Activated B cell treated with CpG ODN at 0.5 μM for 24 hours (primary cell): ENCODE results near the gene PRKN. TPM values are rescaled to one million over a fixed set of nuclear protein-coding genes. Genes with fewer than 3 reads are reported as not detected.

Source experiments
- ATAC-seq: fragments of 200-7000 bp; cut with Tn5 transposase; one replicate; pipeline ENCODE4 v1.10.0; 2021; ENCODE audit warnings: low read depth, mild to moderate bottlenecking, moderate library complexity
- CTCF ChIA-PET: fragments of 350-600 bp; sonication (Branson Sonifier 250); formaldehyde crosslinking; loops from one replicate; lab custom pipeline; 2021; ENCODE audit warnings: antibody characterized with exemption; lab: Charles Lee
- POLR2A ChIA-PET: fragments of 350-600 bp; sonication (Branson Sonifier 250); formaldehyde crosslinking; loops from one replicate; lab custom pipeline; 2021; ENCODE audit warnings: antibody characterized with exemption; lab: Charles Lee
- DNase-seq: peaks from one replicate; pipeline ENCODE4 v3.0.0; 2022
- H3K27ac Mint-ChIP-seq: one replicate; pipeline ENCODE4 v1.8.0; 2020; ENCODE audit warnings: mixed read lengths
- H3K27me3 Mint-ChIP-seq: one replicate; pipeline ENCODE4 v1.8.0; 2021; ENCODE audit warnings: mixed read lengths
- H3K36me3 Mint-ChIP-seq: one replicate; pipeline ENCODE4 v1.8.0; 2021; ENCODE audit warnings: low read depth, mixed read lengths
- H3K4me1 Mint-ChIP-seq: one replicate; pipeline ENCODE4 v1.8.0; 2021; ENCODE audit warnings: mixed read lengths
- H3K4me3 Mint-ChIP-seq: one replicate; pipeline ENCODE4 v1.8.0; 2020; ENCODE audit warnings: mild to moderate bottlenecking, mixed read lengths
- H3K9me3 Mint-ChIP-seq: one replicate; pipeline ENCODE4 v1.8.0; 2020; ENCODE audit warnings: mixed read lengths
- CTCF ChIP-seq: fragments of 200-600 bp; IDR thresholded peaks from one replicate; pipeline ENCODE4 v1.8.0; 2022; ENCODE audit warnings: antibody characterized with exemption, mild to moderate bottlenecking
- intact Hi-C: fragments of 100-400 bp; cut with micrococcal nuclease; formaldehyde crosslinking; loops from one replicate; pipeline ENCODE4 v1.15.1; 2024
- total RNA-seq: library from RNA; stranded (reverse); gene quantifications from 2 replicates; pipeline ENCODE4 v1.2.3, GENCODE V29; 2022

The PRKN gene
- total RNA-seq, 1 donor from 2014 or later: 2.3 TPM

- CTCF ChIA-PET: no interaction called here
- Mint-ChIP-seq H3K36me3 (no peaks in the 10 kb centered on the region), H3K9me3 (no peaks in the 10 kb centered on the region), H3K4me1 (no peaks in the 10 kb centered on the region), H3K4me3 (no peak overlapping the region), H3K27ac (no peak overlapping the region), H3K27me3 (no peaks in the 10 kb centered on the region)
- no peak for TF ChIP-seq CTCF
- no peak for DNase-seq
- no peak for ATAC-seq
- POLR2A ChIA-PET: no interaction called here
- intact Hi-C loops: no loop called here
These were observed 1182.6 kb downstream of the PRKN start for GRCh38 chr6:161544801-161545480.

DNA sequence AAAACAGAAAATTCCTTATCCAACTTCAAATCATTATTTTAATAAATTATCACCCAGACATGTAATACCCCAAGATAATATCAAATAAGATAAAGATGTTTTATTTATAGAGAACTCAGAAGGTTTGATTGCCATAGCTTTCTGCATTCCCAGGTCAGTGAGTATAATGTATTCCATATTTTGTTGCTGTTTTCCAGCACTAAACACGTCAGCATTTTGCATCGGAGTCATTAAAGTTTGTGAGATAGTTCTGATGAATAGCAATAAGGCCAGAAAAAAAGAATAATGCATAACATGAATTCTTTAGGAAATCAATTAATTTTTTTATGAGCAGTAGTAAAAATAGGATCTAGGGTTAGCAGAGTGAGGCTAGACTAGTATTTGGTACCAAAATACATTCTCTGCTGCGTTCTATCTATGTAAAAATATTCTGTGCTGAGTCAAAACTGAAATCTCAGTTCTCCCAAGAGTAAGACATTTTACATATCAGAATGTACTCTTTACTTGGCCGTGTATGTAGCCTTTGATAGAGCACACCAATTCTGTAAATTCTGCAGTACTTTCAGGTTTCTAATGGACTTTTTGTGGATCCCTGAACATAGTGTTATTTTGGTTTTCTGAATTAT, 1183.8 kb downstream of the PRKN start:
- no peaks in the 10 kb centered on the region for H3K4me1 Mint-ChIP-seq
- ChIA-PET POLR2A (no interaction called here), CTCF (no interaction called here)
- DNase-seq: no peak
- no peaks in the 10 kb centered on the region for H3K27me3 Mint-ChIP-seq
- intact Hi-C loops: no loop called here
- no peaks in the 10 kb centered on the region for H3K36me3 Mint-ChIP-seq
- no peak for ATAC-seq
- H3K27ac Mint-ChIP-seq: no peak overlapping the region
- no peak for TF ChIP-seq CTCF
- no peak overlapping the region for H3K4me3 Mint-ChIP-seq
- H3K9me3 Mint-ChIP-seq: no peaks in the 10 kb centered on the region

- ATAC-seq: no peak
- CTCF ChIA-PET: no interaction called here
- intact Hi-C loops: no loop called here
- POLR2A ChIA-PET: no interaction called here
- Mint-ChIP-seq H3K36me3 (no peaks in the 10 kb centered on the region), H3K4me3 (no peak overlapping the region), H3K4me1 (no peaks in the 10 kb centered on the region), H3K9me3 (no peaks in the 10 kb centered on the region), H3K27me3 (no peaks in the 10 kb centered on the region), H3K27ac (no peak overlapping the region)
- TF ChIP-seq CTCF: no peak
- DNase-seq: no peak
These were observed 1185.1 kb downstream of the PRKN start for GRCh38 chr6:161542346-161542980.

DNA sequence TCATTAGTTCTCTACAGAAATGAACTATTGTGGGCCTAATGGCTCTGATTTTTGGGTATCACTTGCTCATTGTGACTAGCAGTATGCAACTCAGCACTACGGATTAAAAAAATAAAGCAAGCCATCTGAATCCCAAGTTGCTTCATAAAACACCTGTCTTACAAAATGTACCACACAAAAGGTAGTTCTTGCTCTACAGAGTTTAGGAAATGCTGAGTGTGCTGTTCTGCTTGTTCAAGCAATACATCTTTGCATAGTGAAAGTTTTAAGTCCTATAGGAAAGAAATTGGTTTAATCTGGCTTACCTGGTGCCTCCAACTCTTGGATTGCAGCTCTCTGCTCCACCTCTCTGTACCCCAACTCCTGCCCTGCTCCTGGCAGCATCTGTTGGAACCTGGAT, 1187.0 kb downstream of the PRKN start:
- DNase-seq (no peak), ATAC-seq (no peak)
- no peak overlapping the region for H3K27ac Mint-ChIP-seq
- no peaks in the 10 kb centered on the region for H3K36me3 Mint-ChIP-seq
- intact Hi-C loops: no loop called here
- ChIA-PET CTCF (no interaction called here), POLR2A (no interaction called here)
- no peak for TF ChIP-seq CTCF
- H3K4me1 Mint-ChIP-seq: no peaks in the 10 kb centered on the region
- H3K9me3 Mint-ChIP-seq: no peaks in the 10 kb centered on the region
- no peak overlapping the region for H3K4me3 Mint-ChIP-seq
- no peaks in the 10 kb centered on the region for H3K27me3 Mint-ChIP-seq

GRCh38 chr6:161536224-161536630, 1191.3 kb downstream of the PRKN start:
- no peaks in the 10 kb centered on the region for H3K27me3 Mint-ChIP-seq
- DNase-seq: no peak
- TF ChIP-seq CTCF: no peak
- POLR2A ChIA-PET: no interaction called here
- no peaks in the 10 kb centered on the region for H3K4me1 Mint-ChIP-seq
- no peak overlapping the region for H3K4me3 Mint-ChIP-seq
- ATAC-seq: no peak
- no peaks in the 10 kb centered on the region for H3K36me3 Mint-ChIP-seq
- CTCF ChIA-PET: no interaction called here
- H3K9me3 Mint-ChIP-seq: no peaks in the 10 kb centered on the region
- no peak overlapping the region for H3K27ac Mint-ChIP-seq
- intact Hi-C loops: no loop called here
